Left lobe of liver (tissue), 2 donors: ENCODE results near the gene SPTLC2. TPM values are rescaled to one million over a fixed set of nuclear protein-coding genes. Genes with fewer than 3 reads are reported as not detected.

Experiments
- ATAC-seq: fragments of 200-7000 bp; cut with Tn5 transposase; one replicate; pipeline ENCODE4 v1.9.1; 2020; ENCODE audit warnings: mild to moderate bottlenecking, moderate library complexity
- DNase-seq: peaks from one replicate; pipeline ENCODE4 v3.0.0-alpha.2; 2020; ENCODE audit warnings: low spot score
- total RNA-seq: library from RNA; stranded (reverse); gene quantifications from one replicate; pipeline ENCODE4 v1.2.1, GENCODE V29; 2021
- donor health status: DM: no; HTN: no; CAD: no; lungs with moderate emphysema.
- donor health status: DM: no; HTN: yes; CAD: no.

SPTLC2 gene
- total RNA-seq, 1 donor from 2014 or later: 8.7 TPM

DNA sequence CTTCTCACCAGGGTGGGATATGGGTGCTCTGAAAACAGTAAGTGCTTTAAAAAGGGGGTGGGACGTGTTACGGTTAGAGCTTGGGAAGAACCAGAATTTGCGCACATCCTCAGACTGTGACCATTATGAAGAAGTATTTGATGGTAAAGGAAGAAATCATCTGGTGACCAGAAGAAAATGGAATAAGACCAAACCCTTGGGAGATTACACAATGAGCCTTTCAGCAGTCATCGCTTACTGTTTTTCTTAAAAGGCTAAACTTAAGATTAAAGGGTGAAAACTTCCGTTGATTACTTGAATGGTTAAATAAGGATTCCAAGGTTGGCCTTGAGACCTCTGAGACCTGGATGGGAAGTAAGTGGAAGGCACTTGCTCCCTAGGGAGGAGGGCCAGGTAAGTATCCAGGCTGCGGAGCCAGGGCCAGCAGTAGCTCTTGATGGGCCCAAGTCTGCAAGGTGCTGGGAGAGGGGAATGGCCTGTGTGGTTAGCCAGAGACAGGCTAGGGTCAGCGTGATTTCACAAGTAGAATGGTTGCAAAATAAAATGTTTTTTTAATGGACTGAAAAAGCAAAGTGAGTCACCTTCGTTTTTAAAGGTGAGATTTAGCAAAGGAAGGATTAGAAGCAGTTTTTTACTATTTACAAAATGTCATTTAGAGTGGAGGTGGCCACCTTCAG, 104.8 kb downstream of the SPTLC2 start:
- no peak for DNase-seq
- ATAC-seq: peak; percentile 53

GRCh38 chr14:77509366-77509765, 107.1 kb downstream of the SPTLC2 start:
- no peak for DNase-seq
- ATAC-seq: no peak

DNA sequence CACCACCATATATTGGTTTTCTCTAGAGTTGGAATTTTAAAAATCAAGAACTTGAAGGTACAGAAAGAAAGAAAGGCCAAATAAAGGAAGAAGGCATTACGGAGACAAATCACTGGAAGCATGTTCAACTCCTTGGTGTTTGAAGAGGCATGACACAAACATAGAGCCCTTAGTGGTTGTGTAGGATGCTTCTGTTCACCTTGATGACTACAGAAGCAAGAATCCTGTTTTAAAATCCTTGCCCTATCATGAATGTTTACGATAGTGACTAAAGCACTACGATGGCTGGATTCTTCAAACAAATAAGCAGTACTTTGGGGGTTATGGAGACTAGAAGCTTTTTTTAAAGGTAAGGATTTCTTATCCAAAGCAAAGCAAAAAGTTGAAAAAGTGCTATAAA, 107.6 kb downstream of the SPTLC2 start:
- ATAC-seq (no peak), DNase-seq (no peak)

- DNase-seq (no peak), ATAC-seq (no peak)
Measured at GRCh38 chr14:77508249-77508648, 108.2 kb downstream of the SPTLC2 start.

DNA sequence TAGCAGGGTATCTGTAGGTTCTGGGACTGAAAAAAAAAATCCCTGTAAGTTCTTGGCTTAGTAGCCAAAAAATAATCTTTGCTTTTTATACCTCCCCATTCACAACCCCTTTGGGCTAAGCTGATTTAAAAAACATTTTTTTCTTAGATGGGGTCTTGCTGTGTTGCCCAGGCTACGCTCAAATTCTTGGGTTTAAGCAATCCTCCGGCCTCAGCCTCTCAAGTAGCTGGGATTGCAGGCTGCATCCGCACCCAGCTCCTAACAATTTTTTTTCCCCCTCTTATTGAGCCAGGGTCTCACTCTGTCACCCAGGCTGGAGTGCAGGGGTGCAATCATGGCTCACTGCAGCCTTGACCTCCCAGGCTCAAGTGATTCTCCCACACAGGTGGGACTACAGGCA, 108.7 kb downstream of the SPTLC2 start:
- peak; percentile 21 for DNase-seq
- no peak for ATAC-seq

- ATAC-seq (no peak), DNase-seq (no peak)
Measured at GRCh38 chr14:77505031-77505430, 111.4 kb downstream of the SPTLC2 start.

DNA sequence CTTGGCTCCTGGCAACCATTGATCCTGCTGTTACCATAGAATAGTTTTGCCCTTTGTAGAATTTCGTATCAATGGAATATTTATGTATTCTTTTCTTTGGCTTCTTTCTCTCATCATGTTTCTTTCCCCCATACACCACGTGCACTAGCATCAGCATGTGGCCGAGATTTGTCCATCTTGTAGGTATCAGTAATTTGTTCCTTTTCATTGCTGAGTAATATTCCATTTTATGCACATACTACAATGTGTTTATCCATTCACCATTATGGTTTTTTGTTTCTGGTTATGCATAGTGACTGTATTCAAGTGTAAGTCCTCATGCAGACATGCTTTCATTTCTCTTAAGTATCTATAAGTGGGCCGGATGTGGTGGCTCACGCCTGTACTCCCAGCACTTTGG, 113.3 kb downstream of the SPTLC2 start:
- no peak for DNase-seq
- no peak for ATAC-seq

- peak; percentile 18 for DNase-seq
- ATAC-seq: no peak
Measured at GRCh38 chr14:77502109-77502782, 114.2 kb downstream of the SPTLC2 start.

DNA sequence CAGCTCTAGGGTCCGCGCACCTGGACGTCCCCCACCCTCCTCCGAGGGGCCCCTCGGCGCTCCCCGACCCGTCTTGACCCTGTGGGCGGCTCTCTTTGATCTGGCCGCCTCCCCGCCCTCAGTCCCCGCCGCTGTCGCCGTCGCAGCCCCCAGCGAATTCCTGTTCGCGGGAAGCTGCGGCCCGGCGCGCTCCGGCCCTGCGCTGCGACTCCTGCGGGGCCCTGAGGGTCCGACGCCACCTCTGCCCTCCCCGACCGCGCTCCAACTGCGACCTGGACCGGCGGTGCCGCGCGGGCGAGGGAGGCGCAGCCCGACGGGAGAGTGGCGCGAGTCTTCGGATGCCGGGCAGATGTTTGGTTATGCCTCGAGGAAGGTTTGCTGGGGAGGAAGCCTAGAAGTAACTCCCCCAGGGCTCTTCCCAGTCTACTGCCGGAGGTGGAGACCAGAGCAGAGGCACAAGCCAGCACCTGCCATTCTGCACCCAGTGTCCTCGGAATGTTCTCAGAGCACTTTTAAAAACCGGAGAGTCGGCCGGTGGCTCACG, 117.4 kb downstream of the SPTLC2 start:
- ATAC-seq (peak; percentile 20), DNase-seq (peak; percentile 40)

DNA sequence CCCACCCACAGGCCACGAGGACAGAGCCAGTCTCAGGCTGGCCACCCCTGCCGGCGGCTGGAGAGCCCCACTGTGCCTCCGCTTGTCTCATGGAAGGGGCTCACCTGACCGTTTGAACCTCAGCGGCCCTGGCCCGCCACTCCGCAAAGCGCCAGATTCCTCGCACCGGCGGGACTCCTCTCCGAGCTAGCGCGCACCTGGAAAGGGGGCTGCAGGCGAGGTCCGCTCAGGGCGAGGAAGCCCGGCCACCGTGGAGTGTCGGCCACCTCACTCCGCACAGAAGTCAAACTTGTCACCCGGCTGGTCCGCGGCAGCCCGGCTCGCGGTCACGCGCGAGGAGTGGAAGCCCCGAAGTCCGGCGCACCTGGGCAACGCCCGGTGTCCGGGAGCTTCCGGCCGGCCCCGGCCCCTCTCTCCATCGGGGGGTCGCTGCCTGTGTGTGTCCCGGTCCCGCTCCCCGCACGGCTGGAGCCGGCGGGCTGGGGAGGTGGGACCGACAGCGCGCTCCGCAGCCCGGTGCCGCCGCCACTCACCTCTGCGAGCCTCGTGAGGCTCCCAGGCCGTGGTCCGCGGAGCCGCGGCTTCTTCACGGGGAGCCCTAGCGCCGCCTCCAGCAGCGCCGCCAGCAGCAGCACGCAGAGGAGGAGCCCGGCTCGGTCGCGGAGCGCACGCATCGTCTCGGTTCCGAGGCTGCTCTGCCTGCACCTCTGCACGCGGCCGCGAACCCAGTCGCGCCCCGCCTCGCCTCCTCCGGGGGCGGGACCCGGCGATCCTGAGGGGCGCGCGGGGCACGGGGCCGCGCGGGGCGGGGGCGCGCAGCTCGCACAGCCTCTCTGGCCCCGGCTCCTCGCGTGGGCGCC, 118.1 kb downstream of the SPTLC2 start, which contains the start of gene ISM2:
Gene ISM2, minus strand, starts transcription at position 697 of the 860 bp plus-strand sequence. Its CDS starts 23 bp downstream, at position 674.
- peak; percentile 87 for ATAC-seq
- peak; percentile 46 for DNase-seq

- ATAC-seq (no peak), DNase-seq (no peak)
Measured at GRCh38 chr14:77495334-77495733, 121.1 kb downstream of the SPTLC2 start.

DNA sequence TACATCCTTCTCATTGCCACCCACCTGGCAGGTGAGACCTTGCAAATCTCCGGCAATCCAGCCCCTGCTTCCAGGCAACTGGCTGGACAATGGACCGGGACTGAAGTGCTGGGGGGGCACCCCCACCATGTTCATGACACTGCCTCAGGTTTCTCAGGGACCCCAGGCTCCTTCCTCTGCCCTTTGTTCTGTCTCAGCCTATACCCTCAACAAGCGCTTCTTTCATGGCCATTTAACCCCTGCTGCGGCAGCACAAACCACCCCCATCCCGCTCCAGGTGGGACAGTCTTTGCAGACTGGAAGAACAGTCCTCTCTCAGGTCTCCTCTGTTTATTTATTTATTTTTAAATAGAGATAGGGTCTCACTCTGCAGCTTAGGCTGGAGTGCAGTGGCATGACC, 125.4 kb downstream of the SPTLC2 start:
- ATAC-seq: no peak
- DNase-seq: no peak

DNA sequence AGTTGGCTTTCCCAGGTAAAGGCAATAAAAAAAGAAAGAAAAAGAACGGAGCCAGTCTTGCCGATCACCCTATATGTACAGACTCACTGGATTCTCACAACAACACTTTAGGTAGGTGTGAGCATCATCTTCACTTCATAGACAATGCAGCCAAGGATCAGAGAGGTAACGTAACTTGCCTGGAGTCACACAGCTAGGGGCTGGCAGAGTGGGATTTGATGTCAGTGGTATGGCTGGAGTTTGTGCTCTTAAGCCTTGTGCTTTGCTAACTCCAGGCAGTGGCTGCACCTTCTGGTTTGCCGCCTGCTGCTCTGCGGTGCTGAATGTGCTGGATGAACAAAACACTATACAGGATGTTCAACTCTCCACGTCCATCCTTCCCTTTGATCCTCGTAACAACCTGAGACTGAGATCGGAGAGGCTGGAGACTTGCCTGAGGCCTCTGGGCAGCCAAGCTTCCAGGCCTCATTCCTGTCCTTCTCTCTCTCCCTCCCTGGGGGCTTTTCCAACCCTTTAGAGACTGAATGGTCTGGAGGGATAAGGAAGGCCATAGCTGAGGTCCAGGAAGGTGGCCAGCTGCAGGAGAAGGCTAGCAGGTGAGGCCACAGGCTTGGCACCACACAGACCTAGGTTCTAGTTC, 126.0 kb downstream of the SPTLC2 start:
- ATAC-seq: no peak
- no peak for DNase-seq

DNA sequence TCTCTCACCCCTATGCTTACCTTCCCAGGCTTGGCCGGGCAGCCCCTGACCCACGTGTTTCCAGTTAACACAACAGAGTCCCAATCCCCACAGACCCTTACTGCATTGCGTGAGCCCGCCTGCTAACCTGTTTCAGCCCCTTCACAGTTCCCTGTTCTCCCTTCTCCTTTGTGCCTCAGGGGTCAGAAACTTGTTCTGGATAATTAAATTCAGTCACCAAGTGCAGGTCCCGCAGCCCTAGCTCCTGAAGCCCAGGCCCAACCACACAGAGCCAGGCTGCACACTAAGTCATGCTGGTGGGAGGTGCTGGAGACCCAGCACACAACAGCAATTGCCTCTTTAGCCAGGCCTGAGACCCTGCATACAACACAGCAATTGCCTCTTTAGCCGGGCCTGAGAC, 127.4 kb downstream of the SPTLC2 start:
- DNase-seq: no peak
- ATAC-seq: no peak

GRCh38 chr14:77488558-77488957, 127.9 kb downstream of the SPTLC2 start:
- DNase-seq: no peak
- ATAC-seq: no peak

GRCh38 chr14:77485901-77486678, 130.3 kb downstream of the SPTLC2 start:
- ATAC-seq (no peak), DNase-seq (no peak)

DNA sequence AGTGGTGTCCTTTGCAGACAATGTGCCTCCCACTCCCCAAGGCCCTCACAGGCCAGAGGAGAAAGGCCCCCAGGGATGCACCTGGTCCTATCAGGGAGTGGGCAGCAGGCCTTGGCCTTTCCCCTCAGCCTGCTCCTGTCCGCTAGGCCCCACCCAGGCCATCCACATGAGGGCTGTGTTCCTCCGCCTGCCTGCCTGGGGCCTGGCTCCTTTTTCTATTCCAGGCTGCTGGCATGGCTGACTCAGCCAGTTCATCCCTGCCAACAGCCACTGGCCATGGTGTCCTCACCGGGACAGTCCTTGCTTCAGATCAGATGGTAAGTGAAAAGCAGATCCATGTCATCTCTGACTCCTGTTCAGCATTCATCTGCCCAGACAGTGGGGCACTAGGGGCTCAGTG, 131.2 kb downstream of the SPTLC2 start:
- DNase-seq: no peak
- ATAC-seq: no peak

GRCh38 chr14:77482422-77482821, 134.0 kb downstream of the SPTLC2 start:
- ATAC-seq (no peak), DNase-seq (no peak)

DNA sequence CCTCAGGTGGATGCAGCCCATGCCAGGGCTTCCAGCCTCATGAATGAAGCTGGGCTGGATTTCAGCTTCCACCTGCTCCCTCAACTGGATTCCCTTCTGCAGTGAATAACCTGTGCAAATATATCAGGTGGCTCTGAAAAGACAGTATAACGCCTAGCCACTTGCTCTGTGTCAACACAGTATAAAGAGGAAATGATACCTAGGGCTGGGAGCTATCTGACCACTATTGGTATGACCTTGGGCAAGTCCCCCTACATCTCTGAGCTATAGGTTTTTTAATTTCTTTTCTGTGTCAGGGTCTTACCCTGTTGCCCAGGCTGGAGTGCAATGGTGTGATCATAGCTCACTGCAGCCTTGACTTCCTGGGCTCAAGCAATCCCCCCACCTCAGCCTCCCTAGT, 137.6 kb downstream of the SPTLC2 start:
- no peak for DNase-seq
- ATAC-seq: no peak

GRCh38 chr14:77478029-77478428, 138.4 kb downstream of the SPTLC2 start:
- ATAC-seq (no peak), DNase-seq (no peak)
